HG02642 (cell line): ENCODE results near the gene MMP12.

ENCODE experiments used
- ATAC-seq: cut with Tn5 transposase; IDR thresholded peaks from one replicate; pipeline ENCODE4 v1.9.1; 2021; ENCODE audit warnings: mild to moderate bottlenecking; ENCODE audit not compliant: unreplicated experiment, poor library complexity

MMP12 gene

GRCh38 chr11:102853055-102853454 lies 21.7 kb downstream of the MMP12 start:
- ATAC-seq = no peak

GRCh38 chr11:102850973-102851745 lies 23.6 kb downstream of the MMP12 start:
- no peak for ATAC-seq

- ATAC-seq = no peak
These were observed 25.5 kb downstream of the MMP12 start for GRCh38 chr11:102849311-102849710.

DNA sequence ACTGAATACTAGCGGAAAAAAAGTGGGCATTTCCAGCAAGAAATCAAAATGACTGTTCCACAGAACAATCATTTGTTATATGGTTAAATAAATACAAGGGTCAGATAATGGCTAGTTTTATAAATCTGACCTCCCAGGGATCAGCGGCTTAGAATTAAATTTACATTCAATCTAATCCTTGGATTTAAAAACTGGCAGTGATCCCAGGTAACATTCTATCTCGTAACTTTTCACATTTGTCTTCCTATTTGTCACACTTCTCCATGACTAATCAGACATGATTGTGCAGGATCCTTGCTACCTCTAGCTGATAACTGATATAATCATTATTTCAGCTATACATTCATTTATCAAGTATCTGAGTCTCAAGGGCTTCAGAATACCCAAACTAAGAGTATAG lies 28.5 kb downstream of the MMP12 start:
- no peak for ATAC-seq

GRCh38 chr11:102843489-102843888 lies 31.3 kb downstream of the MMP12 start, which contains the start of gene MMP3:
MMP3 (minus strand) TSS chr11:102843609; CDS start chr11:102843546, 63 bp downstream.
- no peak for ATAC-seq

- no peak for ATAC-seq
These were observed 31.9 kb downstream of the MMP12 start for GRCh38 chr11:102842930-102843329.

DNA sequence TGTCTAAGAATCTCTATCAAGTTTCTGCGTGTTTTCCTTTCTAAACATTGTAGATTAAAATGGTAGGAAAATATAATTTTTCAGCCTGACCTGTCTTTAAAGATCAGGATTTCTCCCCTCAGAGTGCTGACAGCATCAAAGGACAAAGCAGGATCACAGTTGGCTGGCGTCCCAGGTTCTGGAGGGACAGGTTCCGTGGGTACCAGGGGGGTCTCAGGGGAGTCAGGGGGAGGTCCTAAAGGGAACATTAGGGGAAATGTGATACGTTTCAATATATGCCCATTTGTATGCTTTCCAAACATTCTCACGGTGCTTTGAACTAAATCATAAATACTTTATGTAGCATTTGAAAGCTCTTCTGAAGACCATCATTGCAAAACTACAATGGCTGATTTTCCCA lies 34.8 kb downstream of the MMP12 start:
- ATAC-seq = no peak

GRCh38 chr11:102837646-102838045 lies 37.1 kb downstream of the MMP12 start:
- ATAC-seq = no peak

DNA sequence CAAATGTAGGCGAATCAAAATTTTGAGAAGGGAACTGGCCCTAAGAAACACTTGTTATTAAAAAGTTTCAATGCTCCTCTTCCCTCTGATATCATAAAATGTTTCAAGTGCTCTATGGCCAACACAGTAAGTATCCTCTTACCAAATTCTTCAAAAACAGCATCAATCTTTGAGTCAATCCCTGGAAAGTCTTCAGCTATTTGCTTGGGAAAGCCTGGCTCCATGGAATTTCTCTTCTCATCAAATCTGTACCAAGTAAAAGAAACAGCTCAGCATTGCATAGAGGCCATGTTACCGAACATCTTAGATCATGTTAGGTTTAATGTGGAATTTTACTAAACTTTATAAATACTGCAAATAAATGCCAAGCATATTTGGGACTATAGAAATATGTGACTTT lies 37.6 kb downstream of the MMP12 start:
- no peak for ATAC-seq

- ATAC-seq = no peak
These were observed 38.4 kb downstream of the MMP12 start for GRCh38 chr11:102836290-102836875.

DNA sequence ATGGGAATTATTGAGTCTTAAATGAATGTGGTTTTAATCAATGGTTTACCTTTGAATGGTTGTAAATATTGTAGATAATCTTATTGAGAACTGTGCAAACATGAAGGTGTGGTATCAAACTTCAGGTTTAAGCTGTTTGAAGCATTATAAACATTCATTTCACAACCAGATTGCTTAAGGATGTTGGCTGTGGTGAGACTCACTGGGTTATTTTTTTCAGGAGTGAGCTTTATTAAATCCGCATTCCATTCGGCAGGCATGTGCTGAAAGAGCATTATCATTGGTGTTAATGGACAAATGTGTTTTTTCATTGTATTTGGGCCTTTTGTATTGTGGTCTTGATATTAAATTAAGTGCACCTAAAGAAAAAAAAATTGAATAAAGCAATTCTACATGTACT lies 41.1 kb downstream of the MMP12 start:
- no peak for ATAC-seq

DNA sequence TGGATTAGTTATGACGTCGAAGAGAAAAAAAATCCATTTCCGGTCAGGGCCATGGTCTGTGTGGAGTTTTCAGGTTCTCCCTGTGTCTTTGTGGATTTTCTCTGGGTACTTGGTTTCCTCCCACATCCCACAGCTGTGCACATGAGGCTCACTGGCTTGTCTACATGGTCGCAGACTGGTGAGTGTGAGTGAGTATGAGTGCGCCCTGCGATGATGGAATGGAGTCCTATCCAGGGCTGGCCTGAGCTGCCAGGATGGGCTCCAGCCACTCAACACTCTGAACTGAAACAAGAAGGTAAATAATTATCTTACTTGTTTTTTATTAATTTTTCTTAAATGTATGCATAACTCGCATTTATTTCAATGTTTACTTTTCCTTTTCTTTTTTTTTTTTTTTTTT lies 42.2 kb downstream of the MMP12 start:
- no peak for ATAC-seq

GRCh38 chr11:102831489-102832440 lies 43.0 kb downstream of the MMP12 start:
- no peak for ATAC-seq

GRCh38 chr11:102831128-102831488 lies 43.7 kb downstream of the MMP12 start:
- no peak for ATAC-seq

DNA sequence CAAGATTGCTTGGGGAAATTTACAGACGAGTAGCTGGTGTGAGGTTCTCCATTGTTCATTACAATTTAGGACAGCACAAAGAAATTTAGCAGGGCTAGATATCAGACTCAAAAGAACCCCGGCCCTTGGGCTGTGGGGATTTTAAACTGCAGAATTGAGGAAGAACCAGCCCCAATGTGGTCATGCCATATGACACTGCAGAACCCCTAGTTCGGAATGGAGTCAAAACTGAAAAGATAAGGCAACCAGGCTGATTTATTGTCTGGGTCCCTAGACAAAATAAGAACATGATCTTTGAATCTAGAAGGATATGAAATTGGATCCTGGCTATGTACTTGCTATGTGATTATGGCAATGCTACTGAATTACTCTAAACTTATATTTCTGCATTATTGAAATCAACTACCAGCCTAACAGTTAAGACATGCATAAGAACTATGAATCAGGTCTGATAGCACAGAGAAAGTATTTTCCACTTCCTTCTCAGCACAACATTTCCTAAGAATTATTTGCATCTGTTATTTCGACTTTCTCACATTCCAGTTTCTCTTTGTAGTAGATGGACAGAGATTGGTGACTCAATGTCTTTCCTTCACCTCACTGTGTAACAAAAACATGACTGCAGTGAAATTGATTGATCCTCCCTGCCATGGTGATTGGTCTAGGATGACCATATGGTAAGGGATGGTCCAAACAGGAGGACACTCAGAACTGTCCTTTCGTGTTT lies 44.6 kb downstream of the MMP12 start:
- ATAC-seq = no peak

GRCh38 chr11:102829316-102830000 lies 45.3 kb downstream of the MMP12 start:
- ATAC-seq = no peak

DNA sequence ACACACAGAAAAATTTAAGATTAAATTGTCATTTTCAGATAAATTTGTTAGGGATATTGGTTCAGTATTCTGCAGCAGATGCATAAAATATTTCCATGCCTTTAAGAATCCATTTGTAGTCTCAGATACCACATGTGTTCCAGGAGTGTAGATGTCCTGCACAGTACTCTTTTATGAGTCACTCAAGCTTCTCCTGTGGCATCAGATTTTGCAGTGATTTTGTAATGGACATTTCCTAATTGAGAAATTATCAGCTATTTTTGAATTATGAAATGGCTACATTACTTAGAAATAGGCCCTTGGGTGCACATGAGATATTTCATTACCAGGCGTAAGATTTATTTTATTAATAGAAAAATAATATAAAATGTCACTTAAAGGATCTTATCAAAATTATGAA lies 50.2 kb downstream of the MMP12 start:
- ATAC-seq = no peak

DNA sequence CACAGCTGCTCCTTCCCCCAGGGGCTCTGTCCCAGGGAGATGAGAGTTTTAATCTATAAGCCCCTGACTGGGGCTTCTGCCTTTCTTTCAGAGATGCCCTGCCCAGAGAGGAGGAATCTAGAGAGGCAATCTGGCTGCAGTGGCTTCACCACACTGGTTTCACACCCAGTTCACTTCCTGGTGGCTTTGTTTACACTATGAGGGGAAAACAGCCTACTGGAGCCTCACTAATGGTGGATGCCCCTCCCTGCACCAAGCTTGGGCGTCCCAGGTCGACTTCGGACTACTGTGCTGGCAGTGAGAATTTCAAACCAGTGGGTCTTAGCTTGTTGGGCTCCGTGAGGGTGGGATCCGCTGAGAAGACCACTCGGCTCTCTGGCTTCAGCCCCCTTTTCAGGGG lies 55.3 kb downstream of the MMP12 start:
- no peak for ATAC-seq

DNA sequence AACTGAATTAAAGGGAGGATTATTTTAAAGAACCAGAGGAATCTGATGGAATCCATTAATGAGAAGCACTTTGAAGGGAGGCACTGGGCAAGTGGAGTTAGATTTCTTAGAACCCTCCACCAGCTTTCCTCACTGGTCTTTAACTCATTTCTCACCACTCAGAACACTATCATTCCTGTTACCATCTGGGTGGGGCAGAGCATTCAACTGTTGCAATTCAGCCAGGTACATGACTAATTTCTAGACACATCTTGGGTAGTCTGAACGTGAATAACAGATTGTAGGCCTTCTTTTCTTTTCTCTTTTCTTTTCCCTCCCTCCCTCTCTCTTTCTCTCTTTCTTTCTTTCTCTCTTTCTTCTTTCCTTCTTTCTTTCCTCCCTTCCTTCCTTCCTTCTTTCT lies 61.3 kb downstream of the MMP12 start:
- ATAC-seq = no peak
